HG03439 (cell line): ENCODE data around the gene TRMT61B.

Source experiments
- ATAC-seq: cut with Tn5 transposase; IDR thresholded peaks from one replicate; pipeline ENCODE4 v1.9.1; 2021; ENCODE audit warnings: mild to moderate bottlenecking, moderate library complexity; ENCODE audit not compliant: unreplicated experiment

The TRMT61B gene

DNA sequence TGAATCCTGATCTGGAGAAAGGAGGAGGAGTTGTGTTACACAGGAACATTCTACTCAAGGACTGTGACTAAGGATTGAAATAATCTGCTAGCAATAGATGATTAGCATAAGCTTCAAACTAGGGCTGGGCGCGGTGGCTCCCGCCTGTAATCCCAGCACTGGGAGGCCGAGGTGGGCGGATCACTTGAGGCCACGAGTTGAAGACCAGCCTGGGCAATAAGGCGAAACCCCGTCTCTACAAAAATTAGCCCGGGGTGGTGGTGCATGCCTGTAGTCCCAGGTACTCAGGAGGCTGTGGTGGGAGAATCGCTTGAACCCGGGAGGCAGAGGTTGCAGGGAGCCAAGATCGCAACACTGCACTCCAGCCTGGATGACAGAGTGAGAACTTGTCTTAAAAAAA lies 1.5 kb downstream of the TRMT61B start:
- ATAC-seq: no peak

DNA sequence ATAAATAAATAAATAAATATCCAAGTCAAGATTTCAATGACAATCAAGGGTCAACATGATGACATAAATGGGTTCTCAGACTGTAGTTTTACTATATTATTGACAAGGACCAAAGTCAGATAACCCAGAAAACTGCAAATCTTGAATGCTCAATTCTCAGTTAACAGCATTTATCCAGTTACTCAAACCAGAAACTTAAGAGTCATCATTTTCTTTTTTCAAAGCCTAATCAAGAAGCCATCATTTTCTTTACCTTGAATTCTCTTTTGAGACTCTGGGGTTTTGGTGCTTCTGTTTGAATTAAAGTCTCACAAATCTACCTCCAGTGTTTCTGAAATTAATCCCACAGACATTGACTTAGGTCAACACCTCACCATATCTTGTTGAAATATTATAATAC lies 14.1 kb downstream of the TRMT61B start:
- no peak for ATAC-seq

DNA sequence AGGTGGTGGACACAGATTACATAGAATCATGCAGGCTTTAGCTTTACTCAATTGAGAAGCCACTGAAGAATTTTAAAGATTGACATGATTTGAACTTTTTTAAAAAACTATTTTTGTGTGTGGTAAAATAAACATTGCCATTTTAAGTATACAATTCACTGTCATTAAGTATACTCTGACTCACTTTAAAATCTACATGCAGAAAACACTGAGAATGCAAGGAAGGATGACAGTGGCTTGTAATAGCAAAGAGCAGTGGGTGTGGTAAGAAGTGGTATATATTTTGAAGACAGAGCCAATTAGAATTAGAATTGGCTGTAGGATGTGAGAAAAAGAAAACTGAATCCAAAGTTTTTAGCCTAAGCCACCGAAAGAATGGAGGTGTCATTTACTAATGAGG lies 14.9 kb downstream of the TRMT61B start:
- no peak for ATAC-seq

DNA sequence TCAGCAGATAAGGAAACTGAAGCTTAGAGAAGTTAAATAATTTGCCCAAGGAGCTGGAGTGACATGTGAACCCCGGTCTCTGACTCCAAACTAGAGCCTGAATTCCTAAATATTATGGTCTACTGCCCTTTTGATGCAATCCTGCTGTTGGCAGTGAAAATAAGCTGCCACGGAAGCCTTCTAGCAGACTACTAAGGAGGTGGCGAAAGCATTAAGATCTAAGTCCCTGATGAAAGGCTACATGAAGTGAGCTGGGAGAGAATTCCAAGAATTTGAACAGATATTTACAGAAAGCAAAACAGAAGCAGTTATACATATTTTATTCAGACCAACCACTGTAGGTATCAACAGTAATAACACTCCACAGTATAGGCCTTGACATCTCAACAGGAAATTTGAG lies 28.1 kb downstream of the TRMT61B start:
- ATAC-seq: no peak

DNA sequence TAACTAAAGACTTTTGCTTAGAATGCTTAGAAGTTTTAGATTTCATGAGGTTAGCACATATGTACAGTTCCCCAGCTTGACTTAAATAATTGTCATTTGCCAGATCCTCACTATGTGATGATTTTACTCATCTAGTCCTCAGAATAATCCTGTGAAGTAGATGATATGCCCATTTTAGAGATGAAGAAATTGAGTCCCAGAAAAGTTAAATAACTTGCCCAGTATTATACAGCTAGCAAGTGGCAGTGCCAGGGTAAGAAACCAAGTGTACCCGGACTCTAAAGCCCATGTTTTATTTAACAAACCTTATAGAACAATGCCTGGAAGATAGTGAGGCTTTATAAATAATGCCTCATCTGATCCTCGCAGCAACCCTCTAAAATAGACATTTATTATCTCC lies 31.1 kb downstream of the TRMT61B start:
- no peak for ATAC-seq

DNA sequence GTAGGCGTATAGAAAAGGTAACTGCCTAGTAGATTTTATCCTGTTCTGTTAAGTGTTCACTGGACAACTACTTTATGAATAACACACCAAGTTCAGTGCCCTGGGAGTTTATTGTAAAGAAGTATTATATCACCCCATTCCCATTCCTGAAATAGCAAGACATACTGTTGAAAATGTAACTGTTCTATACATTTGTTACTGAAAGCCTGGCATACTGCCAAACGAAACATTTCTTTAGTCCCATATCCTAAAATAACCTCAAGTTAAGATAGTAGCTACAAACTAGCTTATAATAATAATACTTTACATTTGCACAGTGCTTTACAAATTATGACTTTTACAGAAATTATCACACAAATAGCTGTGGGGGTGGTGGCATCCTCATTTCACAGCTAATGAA lies 34.3 kb downstream of the TRMT61B start:
- no peak for ATAC-seq

DNA sequence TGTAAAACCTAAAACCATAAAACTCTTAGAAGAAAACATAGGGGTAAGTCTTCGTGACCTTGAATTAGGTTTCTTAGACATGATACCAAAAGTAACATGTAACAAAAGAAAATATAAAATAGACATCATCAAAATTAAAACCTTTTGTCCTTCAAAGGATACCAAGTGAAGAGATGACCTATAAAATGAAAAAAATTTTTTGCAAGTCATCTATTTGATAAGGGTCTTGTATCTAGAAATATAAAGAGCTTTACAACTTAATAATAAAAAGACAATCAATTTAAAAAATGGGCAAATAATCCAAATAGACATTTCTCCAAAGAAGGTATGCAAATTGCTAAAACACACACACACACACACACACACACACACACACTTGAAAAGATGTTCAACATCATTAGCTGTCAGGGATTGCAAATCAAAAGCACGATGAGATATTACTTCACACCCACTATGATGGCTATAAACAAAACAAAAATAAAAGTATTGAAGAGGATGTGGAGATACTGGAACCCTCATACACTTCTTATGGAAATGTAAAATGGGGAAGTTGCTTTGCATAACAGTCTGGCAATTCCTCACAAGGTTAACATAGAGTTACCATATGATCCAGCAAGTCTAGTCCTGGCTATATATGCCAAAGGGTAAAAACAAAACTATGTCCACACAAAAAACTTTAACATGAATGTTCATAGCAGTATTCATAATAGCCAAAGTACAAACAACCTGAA lies 36.2 kb downstream of the TRMT61B start:
- no peak for ATAC-seq

DNA sequence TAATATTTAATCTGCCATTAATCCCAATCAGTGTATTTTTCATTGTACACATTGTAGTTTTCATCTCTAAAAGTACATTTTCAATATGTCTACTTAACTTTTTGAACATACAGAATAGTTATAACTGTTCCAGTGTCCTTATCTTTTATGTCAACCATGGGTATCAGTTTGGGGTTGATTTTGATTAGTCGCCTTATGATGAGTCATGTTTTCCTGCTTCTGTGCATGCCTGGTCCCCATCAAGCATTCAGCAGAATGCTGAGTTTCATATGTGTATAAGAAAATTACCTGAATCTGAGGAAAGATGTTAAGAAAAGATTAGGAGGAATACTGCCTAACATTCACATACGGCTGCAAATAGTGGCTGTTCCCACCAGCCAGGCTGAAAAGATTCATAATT lies 41.7 kb downstream of the TRMT61B start:
- ATAC-seq: no peak

DNA sequence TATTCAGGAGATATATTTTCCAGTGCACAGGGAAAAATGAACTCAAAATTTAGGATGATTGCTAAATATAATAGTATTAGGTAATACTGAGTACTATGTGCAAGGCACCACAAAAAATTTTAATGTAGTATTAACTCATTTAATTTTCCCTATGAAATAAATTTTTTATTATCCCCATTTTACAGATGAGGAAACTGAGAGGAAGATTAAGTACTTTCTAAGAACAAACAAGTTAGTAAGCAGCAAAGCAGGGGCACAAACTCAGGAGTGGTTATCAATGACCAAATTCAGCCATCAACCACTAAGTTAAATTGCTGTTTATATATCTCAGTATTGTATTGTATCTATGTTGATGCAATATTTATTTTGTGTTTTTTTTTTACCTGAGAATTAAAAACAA lies 45.2 kb downstream of the TRMT61B start:
- ATAC-seq: no peak

DNA sequence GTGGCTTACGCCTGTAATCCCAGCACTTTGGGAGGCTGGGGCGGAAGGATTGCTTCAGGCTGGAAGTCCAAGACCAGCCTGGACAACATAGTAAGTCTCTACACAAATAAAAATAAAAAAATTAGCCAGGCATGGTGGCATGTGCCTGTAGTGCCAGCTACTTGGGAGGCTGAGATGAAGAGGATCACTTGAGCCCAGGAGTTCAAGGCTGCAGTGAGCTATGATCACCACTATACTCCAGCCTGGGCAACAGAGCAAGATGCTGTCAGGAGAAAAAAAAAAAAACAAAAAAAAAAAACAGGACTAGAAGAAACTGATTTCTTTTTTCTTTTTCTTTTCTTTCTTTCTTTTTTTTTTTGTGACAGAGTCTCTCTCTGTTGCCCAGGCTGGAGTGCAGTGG lies 45.9 kb downstream of the TRMT61B start:
- ATAC-seq: no peak

DNA sequence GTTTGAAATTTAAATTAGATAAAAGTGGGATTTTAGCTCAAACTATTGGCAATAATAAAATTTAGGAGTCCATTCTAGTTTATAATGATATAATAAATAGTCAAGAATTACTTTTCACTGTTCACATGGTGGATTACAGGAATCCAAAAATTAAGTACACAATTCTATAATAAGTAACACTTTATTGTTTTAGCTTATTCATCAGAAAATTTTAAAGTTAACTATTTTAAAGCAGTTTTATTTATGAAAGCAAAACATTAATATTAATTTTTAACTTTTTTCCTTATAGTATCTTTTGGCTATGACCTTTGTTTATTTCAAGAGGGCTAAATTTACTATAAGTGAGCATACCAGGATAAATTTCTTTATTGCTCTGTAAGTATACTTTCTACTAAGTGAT lies 48.1 kb downstream of the TRMT61B start:
- no peak for ATAC-seq

DNA sequence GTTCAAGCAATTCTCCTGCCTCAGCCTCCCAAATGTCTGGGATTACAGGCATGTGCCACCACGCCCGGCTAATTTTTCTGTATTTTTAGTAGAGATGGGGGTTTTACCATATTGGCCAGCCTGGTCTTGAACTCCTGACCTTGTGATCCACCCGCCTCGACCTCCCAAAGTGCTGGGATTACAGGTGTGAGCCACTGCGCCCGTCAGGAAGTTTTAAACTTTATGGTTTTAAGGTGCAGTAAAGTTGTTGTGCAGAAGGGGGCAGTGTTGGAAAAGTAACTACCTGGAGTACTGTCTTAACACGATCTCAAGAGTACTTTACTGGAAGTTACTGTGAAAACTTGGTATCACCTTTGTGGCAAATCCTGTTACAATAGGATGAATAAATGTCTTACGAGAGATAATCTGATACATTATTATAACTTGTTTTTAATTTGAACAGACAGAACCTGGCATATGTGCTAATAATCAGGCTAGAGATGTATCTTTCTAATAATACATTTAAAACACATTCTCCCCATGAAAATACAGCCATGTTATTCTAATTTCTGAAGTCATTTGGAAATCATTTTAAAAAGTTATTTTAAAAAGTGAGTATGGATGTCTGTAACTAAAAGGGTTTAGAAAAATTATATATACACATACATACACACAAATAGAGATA lies 48.7 kb downstream of the TRMT61B start:
- ATAC-seq: peak; percentile 67

DNA sequence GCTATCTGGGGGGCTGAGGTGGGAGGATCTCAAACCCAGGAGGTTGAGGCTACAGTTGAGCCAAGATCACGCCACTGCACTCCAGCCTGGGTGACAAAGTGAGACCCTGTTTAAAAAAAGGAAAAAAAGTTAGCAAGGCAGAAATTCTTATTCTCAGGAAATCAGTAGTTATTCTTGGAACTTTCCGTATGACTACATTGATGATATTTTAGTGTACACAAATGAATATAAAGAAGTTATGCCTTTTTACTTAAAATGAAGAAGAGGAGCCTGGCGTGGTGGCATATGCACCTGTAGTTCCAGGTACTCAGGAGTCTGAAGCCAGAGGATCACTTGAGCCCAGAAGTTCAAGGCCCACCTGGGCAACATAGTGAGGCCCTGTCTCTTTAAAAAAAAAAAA lies 52.1 kb downstream of the TRMT61B start:
- no peak for ATAC-seq

DNA sequence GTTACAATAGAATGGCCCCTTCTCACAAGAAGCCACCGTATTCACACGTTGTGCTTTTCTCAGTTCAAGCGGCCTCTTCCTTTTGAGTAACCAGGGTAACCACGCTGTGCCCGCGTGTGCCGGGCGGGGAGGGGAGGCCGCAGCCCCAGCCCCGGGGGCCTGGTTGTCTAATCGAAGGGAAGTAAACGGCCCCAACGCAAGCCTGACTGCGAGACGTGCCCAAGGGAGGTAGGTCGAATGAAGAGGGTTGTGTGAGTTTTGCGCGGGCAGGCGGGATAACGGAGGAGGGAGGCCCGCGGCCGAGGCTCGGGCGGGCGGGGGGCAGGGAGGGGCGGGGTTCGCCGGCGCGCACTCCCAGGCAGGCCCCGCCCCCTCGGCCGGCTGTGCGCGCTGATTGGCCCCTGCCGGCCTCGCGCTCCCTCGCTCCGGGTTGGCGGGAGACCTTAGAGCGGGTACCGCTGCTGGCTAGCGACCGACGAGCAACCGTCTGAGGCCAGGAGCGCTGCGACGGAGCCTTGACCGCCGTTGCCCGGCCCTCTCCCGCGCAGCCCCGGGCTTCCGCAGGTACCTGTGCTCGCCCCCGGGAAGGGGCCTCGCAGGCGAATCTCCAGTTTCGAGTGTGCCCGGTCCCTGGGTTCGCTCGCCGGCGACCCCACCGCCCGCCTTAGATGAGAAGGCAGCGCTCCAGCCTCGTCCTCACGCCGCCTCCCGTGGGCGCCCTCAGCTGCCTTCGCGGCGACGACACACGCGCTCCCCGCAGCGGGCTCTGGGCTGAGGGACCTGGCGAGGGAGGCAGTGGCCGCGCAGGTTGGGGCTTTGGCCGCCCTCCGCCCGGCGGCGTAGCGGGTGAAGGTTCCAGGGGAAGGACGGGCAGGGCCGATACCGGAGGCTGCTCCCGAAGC lies 59.5 kb downstream of the TRMT61B start, which contains the start of gene SPDYA:
Gene SPDYA, plus strand, starts transcription at position 451 of the 902 bp plus-strand sequence. CDS start 5,181 bp downstream, outside the sequence.
- peak; percentile 66 for ATAC-seq

DNA sequence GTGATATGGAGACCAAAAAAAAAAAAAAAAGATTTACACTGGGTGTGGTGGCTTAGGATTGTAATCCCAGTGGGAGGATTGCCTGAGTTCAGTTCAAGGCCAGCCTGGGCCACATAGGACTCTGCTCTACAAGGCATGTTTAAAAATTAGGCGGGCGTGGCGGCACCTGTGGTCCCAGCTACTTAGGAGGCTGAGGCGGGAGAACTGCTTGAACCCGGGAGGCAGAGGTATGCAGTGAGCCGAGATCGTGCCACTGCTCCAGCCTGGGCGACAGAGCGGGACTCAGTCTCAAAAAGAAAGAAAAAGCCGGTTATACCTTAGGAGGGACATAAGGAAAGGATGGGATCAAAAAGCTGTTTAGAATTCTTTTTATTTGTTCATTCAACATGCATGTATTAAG lies 60.2 kb downstream of the TRMT61B start:
- ATAC-seq: no peak

DNA sequence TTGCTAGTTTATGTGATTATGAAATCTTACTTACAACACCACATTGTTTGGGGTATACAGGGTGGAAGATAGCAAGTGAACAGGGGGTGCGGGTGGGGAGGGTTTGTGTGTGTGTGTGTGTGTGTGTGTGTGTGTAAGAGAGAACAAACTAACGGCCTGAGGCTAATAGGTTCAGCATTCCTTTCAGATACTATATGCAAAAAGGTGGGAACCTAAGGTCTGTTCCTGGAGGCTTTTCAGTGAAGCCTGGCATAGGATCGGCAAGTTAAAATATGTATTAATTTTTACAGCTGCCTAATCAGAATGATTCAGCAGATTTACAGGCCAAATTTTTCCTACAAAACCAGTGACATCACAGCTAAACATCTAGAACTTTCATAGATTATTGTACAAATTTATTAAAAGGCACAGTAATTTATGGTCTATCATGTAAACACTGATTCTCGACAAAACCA lies 67.1 kb downstream of the TRMT61B start:
- ATAC-seq: no peak

DNA sequence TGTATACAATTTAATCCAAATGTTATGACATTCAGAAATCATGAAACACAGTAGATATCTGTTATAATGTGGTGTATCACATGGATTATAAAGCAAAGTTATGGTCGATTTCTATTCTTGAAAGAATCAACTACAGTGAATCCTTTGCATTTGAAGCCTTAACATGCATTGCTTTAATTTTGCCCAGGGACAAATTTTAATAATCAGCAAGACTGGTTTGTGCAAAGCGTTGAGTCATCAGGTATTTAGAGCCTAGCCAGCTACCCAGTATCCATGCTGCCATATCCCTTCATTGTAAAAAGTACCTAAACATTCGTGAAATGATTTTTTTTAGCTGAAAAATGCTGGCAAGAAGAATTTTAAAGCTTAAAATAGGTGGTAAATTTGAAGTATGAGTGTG lies 68.4 kb downstream of the TRMT61B start:
- no peak for ATAC-seq
